ENCODE measurements around the gene GHR.

DNA sequence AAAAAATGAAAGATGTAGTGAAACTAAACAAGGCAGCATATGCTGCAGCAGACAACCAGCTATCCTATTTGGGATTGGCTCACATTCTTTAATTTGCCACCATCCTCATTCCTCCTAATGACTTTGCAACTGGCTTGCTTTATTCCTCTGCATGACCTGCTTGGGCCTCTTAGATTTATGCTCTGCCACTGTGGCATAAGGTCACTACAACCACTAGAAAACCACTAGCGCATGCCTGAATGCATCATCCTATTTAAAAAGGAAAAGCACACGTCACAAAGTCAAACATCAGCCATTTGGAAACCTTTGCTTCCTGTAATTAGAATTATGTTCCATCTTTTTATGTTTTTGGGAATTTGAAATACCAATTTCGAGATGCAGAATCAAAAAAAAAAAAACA is 292.5 kb downstream of the GHR start:
- TF ChIP-seq POLR2AphosphoS5 (IDR thresholded peaks at IDR 0.05; ENCODE audit: borderline replicate concordance, low read depth, low read length) (no peak), EZH2 (IDR thresholded peaks at IDR 0.05) (no peak)

All from SK-N-MC (cell line).